Measurements from ENCODE around the gene IL2RA. TPM values are rescaled to one million over a fixed set of nuclear protein-coding genes. Genes with fewer than 3 reads are reported as not detected.

IL2RA gene
- total RNA-seq, 1 experiment from 2014 or later, result not detected

DNA sequence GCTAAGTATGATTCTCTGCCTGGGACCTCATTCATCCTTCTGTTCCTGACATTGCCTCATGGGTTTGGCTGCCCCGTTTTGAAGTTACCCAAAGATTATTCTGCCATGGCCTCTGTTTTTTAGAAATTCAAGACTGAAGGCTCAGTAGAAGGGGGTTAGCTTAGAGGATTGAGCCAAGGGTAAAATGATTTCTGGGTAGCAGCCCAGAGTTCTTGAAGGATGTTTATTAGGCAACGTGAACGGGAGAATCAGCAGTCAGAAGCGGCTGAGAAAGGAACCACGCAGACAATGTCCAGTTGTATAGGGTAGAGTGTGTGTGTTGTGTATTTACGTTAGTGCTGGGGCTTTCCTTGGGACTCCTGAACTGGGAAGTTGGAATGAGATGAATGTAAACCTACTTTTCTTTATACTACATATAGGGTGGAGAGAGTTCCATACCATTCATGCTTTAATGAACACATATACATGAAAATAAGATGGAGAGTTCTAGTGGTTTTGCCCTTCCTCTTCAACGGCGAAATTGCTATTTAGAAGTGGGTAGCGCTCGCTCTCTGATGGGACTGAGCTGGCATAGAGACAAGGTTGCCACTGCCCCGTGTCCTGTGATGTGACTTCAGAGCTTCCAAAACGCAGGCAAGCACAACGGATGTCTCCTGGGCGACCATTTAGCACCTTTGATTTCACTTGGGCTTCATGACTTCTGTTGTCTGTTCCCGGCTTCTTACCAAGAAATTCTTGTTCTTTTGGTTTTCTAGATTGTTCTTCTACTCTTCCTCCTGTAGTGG is 49.9 kb downstream of the IL2RA start:
- Histone ChIP-seq H2AFZ (ENCODE audit: low read length) (no peak overlapping the region), H3K27me3 (ENCODE audit: low read length) (no peaks in the 10 kb centered on the region), H3K36me3 (ENCODE audit: low read depth, low read length) (no peaks in the 10 kb centered on the region), H3K9me3 (ENCODE audit: low read length) (no peaks in the 10 kb centered on the region), H3K9me2 (replicated peaks; ENCODE audit: low read length) (no peaks in the 10 kb centered on the region), H3K79me2 (ENCODE audit: low read length) (no peaks in the 10 kb centered on the region), H3K9ac (ENCODE audit: low read length) (no peak overlapping the region), H4K20me1 (ENCODE audit: low read length) (no peaks in the 10 kb centered on the region), H3K4me1 (ENCODE audit: insufficient read depth, low read length) (no peaks in the 10 kb centered on the region), H3K27ac (ENCODE audit: low read length) (no peak overlapping the region), H3F3A (ENCODE audit: low read length, unreplicated experiment) (no peaks in the 10 kb centered on the region), H3K4me2 (ENCODE audit: low read length) (no peak overlapping the region), H3K4me3 (ENCODE audit: low read length) (no peak overlapping the region)
- intact Hi-C loops (cut with micrococcal nuclease), result loop anchor here (5.0 to 10.0 kb wide), 2 partner anchors 40 to 72 kb away; partner anchors contain the start of gene RBM17
- CTCF ChIA-PET, result no interaction called here
- POLR2A ChIA-PET (ENCODE audit: unreplicated experiment), result no interaction called here
- no TSS peak for BruUV-seq (replicated peaks)
- TF ChIP-seq, protein P1, sequence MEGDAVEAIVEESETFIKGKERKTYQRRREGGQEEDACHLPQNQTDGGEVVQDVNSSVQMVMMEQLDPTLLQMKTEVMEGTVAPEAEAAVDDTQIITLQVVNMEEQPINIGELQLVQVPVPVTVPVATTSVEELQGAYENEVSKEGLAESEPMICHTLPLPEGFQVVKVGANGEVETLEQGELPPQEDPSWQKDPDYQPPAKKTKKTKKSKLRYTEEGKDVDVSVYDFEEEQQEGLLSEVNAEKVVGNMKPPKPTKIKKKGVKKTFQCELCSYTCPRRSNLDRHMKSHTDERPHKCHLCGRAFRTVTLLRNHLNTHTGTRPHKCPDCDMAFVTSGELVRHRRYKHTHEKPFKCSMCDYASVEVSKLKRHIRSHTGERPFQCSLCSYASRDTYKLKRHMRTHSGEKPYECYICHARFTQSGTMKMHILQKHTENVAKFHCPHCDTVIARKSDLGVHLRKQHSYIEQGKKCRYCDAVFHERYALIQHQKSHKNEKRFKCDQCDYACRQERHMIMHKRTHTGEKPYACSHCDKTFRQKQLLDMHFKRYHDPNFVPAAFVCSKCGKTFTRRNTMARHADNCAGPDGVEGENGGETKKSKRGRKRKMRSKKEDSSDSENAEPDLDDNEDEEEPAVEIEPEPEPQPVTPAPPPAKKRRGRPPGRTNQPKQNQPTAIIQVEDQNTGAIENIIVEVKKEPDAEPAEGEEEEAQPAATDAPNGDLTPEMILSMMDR (conservative IDR thresholded peaks at IDR 0.05; ENCODE audit: low read depth, low read length), result no peak
- TF ChIP-seq EZH2 (IDR thresholded peaks at IDR 0.05; ENCODE audit: low read length, unreplicated experiment) (no peak), EZH2phosphoT487 (IDR thresholded peaks at IDR 0.05; ENCODE audit: borderline replicate concordance, low read length) (no peak)
- ATAC-seq (no peak), DNase-seq (no peak)

DNA sequence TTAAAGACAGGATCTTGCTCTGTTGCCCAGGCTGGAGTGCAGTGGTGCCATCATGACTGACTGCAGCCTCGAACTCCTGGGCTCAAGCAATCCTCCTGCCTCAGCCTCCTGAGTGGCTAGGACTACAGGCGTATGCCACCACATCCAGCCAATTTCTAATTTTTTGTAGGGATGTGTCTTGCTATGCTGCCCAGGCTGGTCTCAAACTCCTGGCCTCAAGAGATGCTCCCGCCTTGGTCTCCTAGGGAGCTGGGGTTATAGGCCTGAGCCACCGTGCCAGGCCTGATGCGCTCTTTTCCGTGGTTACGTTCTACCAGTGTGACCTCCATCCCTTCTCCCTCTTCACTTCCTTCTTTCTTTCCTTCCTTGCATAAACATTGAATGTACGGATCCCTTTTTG is 50.6 kb downstream of the IL2RA start:
- no peak for ATAC-seq
- Histone ChIP-seq H4K20me1 (ENCODE audit: low read length) (no peaks in the 10 kb centered on the region), H3K79me2 (ENCODE audit: low read length) (no peaks in the 10 kb centered on the region), H3K9ac (ENCODE audit: low read length) (no peak overlapping the region), H3K4me3 (ENCODE audit: low read length) (no peak overlapping the region), H3K4me1 (ENCODE audit: insufficient read depth, low read length) (no peaks in the 10 kb centered on the region), H3F3A (ENCODE audit: low read length, unreplicated experiment) (no peaks in the 10 kb centered on the region), H3K9me3 (ENCODE audit: low read length) (no peaks in the 10 kb centered on the region), H3K9me2 (replicated peaks; ENCODE audit: low read length) (no peaks in the 10 kb centered on the region), H3K27me3 (ENCODE audit: low read length) (no peaks in the 10 kb centered on the region), H3K4me2 (ENCODE audit: low read length) (no peak overlapping the region), H2AFZ (ENCODE audit: low read length) (no peak overlapping the region), H3K27ac (ENCODE audit: low read length) (no peak overlapping the region), H3K36me3 (ENCODE audit: low read depth, low read length) (no peaks in the 10 kb centered on the region)
- CTCF ChIA-PET, result no interaction called here
- intact Hi-C loops (cut with micrococcal nuclease), result loop anchor here (5.0 to 10.0 kb wide), 2 partner anchors 41 to 73 kb away; partner anchors contain the start of gene RBM17
- no peak for DNase-seq
- POLR2A ChIA-PET (ENCODE audit: unreplicated experiment), result no interaction called here
- no peak for TF ChIP-seq EZH2 (IDR thresholded peaks at IDR 0.05; ENCODE audit: low read length, unreplicated experiment)
- TF ChIP-seq, protein P1 (conservative IDR thresholded peaks at IDR 0.05; ENCODE audit: low read depth, low read length), result no peak
- TF ChIP-seq EZH2phosphoT487 (IDR thresholded peaks at IDR 0.05; ENCODE audit: borderline replicate concordance, low read length), result no peak
- BruUV-seq (replicated peaks), result no TSS peak

DNA sequence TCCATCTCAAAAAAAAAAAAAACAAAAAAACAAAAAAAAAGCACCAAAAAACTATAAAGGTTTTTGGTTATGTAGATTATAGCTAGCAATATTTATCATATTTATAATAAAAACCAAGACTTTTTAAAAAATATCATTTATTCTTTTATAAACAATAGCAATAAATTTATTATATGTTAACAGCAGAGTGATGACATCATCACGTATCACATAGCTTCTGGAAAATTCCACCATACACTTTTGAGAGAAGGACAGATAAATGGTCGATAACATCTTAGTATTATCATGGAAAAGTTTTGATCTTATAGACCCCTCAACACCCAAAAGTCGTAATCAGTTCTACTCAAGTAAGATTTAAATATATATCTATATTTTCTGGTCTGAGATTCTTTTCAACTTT is 51.6 kb downstream of the IL2RA start:
- Histone ChIP-seq H3K27ac (ENCODE audit: low read length) (no peak overlapping the region), H3K79me2 (ENCODE audit: low read length) (no peaks in the 10 kb centered on the region), H3K36me3 (ENCODE audit: low read depth, low read length) (no peaks in the 10 kb centered on the region), H3F3A (ENCODE audit: low read length, unreplicated experiment) (no peaks in the 10 kb centered on the region), H2AFZ (ENCODE audit: low read length) (no peak overlapping the region), H3K9me2 (replicated peaks; ENCODE audit: low read length) (no peaks in the 10 kb centered on the region), H3K27me3 (ENCODE audit: low read length) (no peaks in the 10 kb centered on the region), H3K4me3 (ENCODE audit: low read length) (no peak overlapping the region), H3K4me1 (ENCODE audit: insufficient read depth, low read length) (no peaks in the 10 kb centered on the region), H3K9me3 (ENCODE audit: low read length) (no peaks in the 10 kb centered on the region), H4K20me1 (ENCODE audit: low read length) (no peaks in the 10 kb centered on the region), H3K4me2 (ENCODE audit: low read length) (no peak overlapping the region), H3K9ac (ENCODE audit: low read length) (no peak overlapping the region)
- ChIA-PET CTCF (interaction anchor here (0.6 kb wide), 1 partner anchor 76 kb away, joined by 3 read pairs; no protein-coding TSS in a partner anchor), POLR2A (ENCODE audit: unreplicated experiment) (no interaction called here)
- ATAC-seq (no peak), DNase-seq (no peak)
- BruUV-seq (replicated peaks), result no TSS peak
- TF ChIP-seq EZH2phosphoT487 (IDR thresholded peaks at IDR 0.05; ENCODE audit: borderline replicate concordance, low read length) (no peak), EZH2 (IDR thresholded peaks at IDR 0.05; ENCODE audit: low read length, unreplicated experiment) (no peak)
- TF ChIP-seq, protein P1 (conservative IDR thresholded peaks at IDR 0.05; ENCODE audit: low read depth, low read length), result no peak
- intact Hi-C loops (cut with micrococcal nuclease), result loop anchor here (5.0 to 10.0 kb wide), 2 partner anchors 42 to 74 kb away; partner anchors contain the start of gene RBM17

All from PC-3 (cell line).